DND-41 (cell line): ENCODE measurements around the gene SH3TC2.

Experiments
- ATAC-seq: fragments of 200-7000 bp; cut with Tn5 transposase; 3 replicates; pipeline ENCODE4 v1.9.1; 2021; ENCODE audit warnings: low read depth; ENCODE audit not compliant: insufficient read depth
- DNase-seq: peaks from one replicate; pipeline ENCODE4 v3.0.0-alpha.2; 2020
- H2AFZ ChIP-seq: 2 replicates; pipeline ENCODE4 v1.6.0; 2012; ENCODE audit warnings: low read depth, low read length
- H3K27ac ChIP-seq: 2 replicates; pipeline ENCODE4 v1.5.1; 2012; ENCODE audit warnings: low read length, inconsistent platforms
- H3K27me3 ChIP-seq: fragments of 200-600 bp; sonication (generic); 2 replicates; pipeline ENCODE4 v1.6.0; 2012; ENCODE audit warnings: low read length, mild to moderate bottlenecking, inconsistent platforms; ENCODE audit not compliant: insufficient read depth, poor library complexity
- H3K36me3 ChIP-seq: 2 replicates; pipeline ENCODE4 v1.5.1; 2012; ENCODE audit warnings: low read length, inconsistent platforms; ENCODE audit not compliant: insufficient read depth
- H3K4me1 ChIP-seq: 2 replicates; pipeline ENCODE4 v1.5.1; 2012; ENCODE audit warnings: mild to moderate bottlenecking, low read length; ENCODE audit not compliant: insufficient read depth
- H3K4me2 ChIP-seq: 2 replicates; pipeline ENCODE4 v1.6.0; 2012; ENCODE audit warnings: mild to moderate bottlenecking, moderate library complexity, low read length, inconsistent platforms; ENCODE audit not compliant: insufficient read depth
- H3K4me3 ChIP-seq, 2 experiments: fragments of 200-600 bp in 1 of 2; shearing (Covaris generic) in 1 of 2; 2 replicates each; pipeline ENCODE4 v1.5.1; 2012 to 2016; ENCODE audit warnings: inconsistent platforms in 2 of 2, low read length in 2 of 2, mild to moderate bottlenecking in 2 of 2, low read depth in 1 of 2, moderate library complexity in 1 of 2
- H3K79me2 ChIP-seq: 2 replicates; pipeline ENCODE4 v1.6.0; 2012; ENCODE audit warnings: low read length, inconsistent platforms; ENCODE audit not compliant: insufficient read depth
- H3K9ac ChIP-seq: 2 replicates; pipeline ENCODE4 v1.6.0; 2012; ENCODE audit warnings: low read depth, mild to moderate bottlenecking, inconsistent platforms, low read length, moderate library complexity
- H3K9me3 ChIP-seq: 2 replicates; pipeline ENCODE4 v1.5.1; 2012; ENCODE audit warnings: low read length, moderate library complexity, mild to moderate bottlenecking, inconsistent platforms; ENCODE audit not compliant: insufficient read depth, severe bottlenecking
- H4K20me1 ChIP-seq: 2 replicates; pipeline ENCODE4 v1.6.0; 2012; ENCODE audit warnings: low read length; ENCODE audit not compliant: insufficient read depth
- EZH2 ChIP-seq: IDR thresholded peaks from 3 replicates; pipeline ENCODE4 v1.6.1; 2012; ENCODE audit warnings: borderline replicate concordance, low read depth, mild to moderate bottlenecking, moderate library complexity, low read length, inconsistent platforms; ENCODE audit not compliant: severe bottlenecking
- TF ChIP-seq, protein P1 (sequence below): IDR thresholded peaks from 2 replicates; pipeline ENCODE4 v1.5.1; 2012; ENCODE audit warnings: borderline replicate concordance, low read length, moderate library complexity, mild to moderate bottlenecking; ENCODE audit not compliant: poor library complexity, severe bottlenecking; ENCODE audit errors: extremely low read depth

The SH3TC2 gene

DNA sequence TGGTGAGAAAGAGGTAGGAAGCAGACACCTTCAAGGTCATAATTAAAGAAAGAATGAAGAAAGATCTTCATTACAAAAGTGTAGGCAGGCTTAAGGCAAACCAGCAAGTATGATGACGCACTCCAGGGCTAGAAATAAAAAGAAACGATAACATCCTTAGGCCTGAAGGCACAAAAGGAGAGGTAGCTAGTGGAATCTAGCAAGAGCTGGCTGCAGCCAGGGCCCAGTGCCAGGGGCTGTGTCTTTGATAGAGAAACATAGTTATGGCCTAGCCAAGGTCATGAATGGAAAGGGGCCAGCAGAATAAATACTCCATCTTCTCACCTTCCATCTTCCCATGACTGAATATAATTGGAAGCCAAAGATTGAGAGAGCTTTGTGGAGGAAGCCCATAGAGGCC lies 6.8 kb upstream of the SH3TC2 start:
- H3K4me1 ChIP-seq: no peaks in the 10 kb centered on the region
- no peak overlapping the region for H3K4me3 ChIP-seq
- DNase-seq: no peak
- no peak overlapping the region for H3K4me2 ChIP-seq
- TF ChIP-seq, protein P1, sequence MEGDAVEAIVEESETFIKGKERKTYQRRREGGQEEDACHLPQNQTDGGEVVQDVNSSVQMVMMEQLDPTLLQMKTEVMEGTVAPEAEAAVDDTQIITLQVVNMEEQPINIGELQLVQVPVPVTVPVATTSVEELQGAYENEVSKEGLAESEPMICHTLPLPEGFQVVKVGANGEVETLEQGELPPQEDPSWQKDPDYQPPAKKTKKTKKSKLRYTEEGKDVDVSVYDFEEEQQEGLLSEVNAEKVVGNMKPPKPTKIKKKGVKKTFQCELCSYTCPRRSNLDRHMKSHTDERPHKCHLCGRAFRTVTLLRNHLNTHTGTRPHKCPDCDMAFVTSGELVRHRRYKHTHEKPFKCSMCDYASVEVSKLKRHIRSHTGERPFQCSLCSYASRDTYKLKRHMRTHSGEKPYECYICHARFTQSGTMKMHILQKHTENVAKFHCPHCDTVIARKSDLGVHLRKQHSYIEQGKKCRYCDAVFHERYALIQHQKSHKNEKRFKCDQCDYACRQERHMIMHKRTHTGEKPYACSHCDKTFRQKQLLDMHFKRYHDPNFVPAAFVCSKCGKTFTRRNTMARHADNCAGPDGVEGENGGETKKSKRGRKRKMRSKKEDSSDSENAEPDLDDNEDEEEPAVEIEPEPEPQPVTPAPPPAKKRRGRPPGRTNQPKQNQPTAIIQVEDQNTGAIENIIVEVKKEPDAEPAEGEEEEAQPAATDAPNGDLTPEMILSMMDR: no peak
- no peak for TF ChIP-seq EZH2
- H3K9ac ChIP-seq: no peak overlapping the region
- H2AFZ ChIP-seq: no peak overlapping the region
- H3K27ac ChIP-seq: no peak overlapping the region
- no peaks in the 10 kb centered on the region for H3K9me3 ChIP-seq
- H3K79me2 ChIP-seq: no peaks in the 10 kb centered on the region
- no peaks in the 10 kb centered on the region for H3K27me3 ChIP-seq
- ATAC-seq: no peak
- H3K36me3 ChIP-seq: no peaks in the 10 kb centered on the region
- no peaks in the 10 kb centered on the region for H4K20me1 ChIP-seq

DNA sequence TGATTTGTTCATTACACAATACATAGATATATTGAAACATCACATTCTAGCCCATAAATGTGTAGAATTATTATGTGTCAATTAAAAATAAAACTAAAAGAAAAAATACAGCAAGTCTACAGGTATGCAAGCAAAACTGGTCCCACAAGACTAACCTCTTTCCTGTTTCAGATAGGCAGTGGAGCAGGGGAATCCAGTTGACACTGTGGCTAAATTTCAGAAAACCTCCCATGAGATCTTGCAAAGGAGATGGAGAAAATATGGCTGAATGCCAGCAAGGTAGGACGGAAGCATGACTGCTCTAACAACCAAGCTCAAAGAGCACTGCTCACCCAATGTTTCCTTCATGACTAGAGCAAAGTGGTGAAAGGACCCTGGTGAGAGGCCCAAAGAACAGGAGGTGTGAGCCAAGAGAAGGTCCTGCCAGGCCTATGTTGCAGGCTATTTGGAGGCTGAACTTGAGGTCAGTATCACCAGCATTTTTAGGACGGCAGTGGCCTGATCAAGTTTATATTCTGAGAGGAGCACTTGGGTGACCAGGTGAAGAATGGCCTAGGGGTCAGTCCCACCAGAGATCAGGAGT lies 1.1 kb upstream of the SH3TC2 start:
- Histone ChIP-seq H3K27ac (no peak overlapping the region), H3K9ac (no peak overlapping the region), H3K36me3 (no peaks in the 10 kb centered on the region), H3K4me1 (no peaks in the 10 kb centered on the region), H3K4me2 (no peak overlapping the region), H3K9me3 (no peaks in the 10 kb centered on the region), H3K79me2 (no peaks in the 10 kb centered on the region), H3K27me3 (peaks cover 4% of the 10 kb centered on the region), H3K4me3 (no peak overlapping the region), H2AFZ (no peak overlapping the region), H4K20me1 (no peaks in the 10 kb centered on the region)
- TF ChIP-seq, protein P1: no peak
- TF ChIP-seq EZH2: no peak
- DNase-seq (no peak), ATAC-seq (no peak)

DNA sequence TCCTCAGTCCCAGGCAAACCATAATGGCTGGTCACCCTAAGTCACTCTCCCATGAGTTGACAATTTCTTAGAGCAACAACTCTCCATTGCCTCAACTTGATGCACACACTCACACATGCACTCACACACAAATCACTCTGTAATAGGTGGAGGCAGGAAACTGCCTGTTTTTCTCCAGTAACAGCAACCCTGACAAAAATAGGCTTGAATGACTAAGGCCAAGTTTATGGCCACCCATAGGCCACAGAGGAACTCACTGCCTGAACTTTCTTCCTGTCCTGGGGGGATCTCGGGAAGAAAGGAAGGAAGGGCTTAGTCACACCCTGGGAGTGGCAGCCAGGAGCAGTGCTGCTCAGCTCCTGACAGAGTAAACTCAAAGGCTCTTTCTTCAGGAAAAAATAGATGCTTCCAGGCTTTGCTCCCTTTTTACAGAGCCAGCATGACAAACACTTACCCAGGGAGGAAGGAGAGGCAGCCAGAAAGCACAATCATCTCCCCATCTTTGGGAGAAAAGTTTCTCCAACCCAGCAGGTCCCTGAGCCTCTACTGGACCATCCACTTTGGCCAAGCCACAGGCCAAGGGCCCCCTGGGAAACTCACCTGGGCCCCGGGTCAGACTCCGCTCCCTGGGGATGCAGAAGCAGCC lies 368 bp downstream of the SH3TC2 start:
- no peak for TF ChIP-seq EZH2
- TF ChIP-seq, protein P1: no peak
- Histone ChIP-seq H3K27me3 (peaks cover 4% of the 10 kb centered on the region), H3K79me2 (no peaks in the 10 kb centered on the region), H2AFZ (no peak overlapping the region), H3K9me3 (no peaks in the 10 kb centered on the region), H3K4me2 (no peak overlapping the region), H3K4me1 (no peaks in the 10 kb centered on the region), H4K20me1 (no peaks in the 10 kb centered on the region), H3K4me3 (no peak overlapping the region), H3K27ac (no peak overlapping the region), H3K36me3 (no peaks in the 10 kb centered on the region), H3K9ac (no peak overlapping the region)
- DNase-seq (no peak), ATAC-seq (no peak)
